ENCODE results near the gene MMP11.

The MMP11 gene

DNA sequence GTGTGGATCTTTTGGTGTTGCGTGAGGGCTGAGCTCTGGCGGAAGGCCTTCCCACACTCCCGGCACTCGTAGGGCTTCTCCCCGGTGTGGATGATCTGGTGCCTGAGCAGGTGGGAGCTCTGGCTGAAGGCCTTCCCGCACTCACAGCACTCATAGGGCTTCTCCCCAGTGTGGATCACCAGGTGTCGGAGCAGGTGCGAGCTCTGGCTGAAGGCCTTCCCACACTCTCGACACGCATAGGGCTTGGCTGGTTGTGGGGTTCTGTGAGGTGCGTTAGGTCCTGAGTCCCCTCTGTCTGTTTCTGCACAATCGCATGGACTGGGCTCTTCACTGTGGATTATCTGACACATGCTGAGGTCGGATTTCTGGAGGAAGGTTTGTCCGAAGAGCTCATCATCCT, 28.2 kb upstream of the MMP11 start:
- TF ChIP-seq, protein P1, sequence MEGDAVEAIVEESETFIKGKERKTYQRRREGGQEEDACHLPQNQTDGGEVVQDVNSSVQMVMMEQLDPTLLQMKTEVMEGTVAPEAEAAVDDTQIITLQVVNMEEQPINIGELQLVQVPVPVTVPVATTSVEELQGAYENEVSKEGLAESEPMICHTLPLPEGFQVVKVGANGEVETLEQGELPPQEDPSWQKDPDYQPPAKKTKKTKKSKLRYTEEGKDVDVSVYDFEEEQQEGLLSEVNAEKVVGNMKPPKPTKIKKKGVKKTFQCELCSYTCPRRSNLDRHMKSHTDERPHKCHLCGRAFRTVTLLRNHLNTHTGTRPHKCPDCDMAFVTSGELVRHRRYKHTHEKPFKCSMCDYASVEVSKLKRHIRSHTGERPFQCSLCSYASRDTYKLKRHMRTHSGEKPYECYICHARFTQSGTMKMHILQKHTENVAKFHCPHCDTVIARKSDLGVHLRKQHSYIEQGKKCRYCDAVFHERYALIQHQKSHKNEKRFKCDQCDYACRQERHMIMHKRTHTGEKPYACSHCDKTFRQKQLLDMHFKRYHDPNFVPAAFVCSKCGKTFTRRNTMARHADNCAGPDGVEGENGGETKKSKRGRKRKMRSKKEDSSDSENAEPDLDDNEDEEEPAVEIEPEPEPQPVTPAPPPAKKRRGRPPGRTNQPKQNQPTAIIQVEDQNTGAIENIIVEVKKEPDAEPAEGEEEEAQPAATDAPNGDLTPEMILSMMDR (IDR thresholded peaks at IDR 0.05; ENCODE audit: low read depth, low read length) = no peak
- DNase-seq (ENCODE audit: low read depth in 2 of 2) = no peak
- H3K4me3 ChIP-seq (replicated peaks in 1 of 2; ENCODE audit: low read depth in 2 of 2, low read length in 2 of 2) = no peak overlapping the region

DNA sequence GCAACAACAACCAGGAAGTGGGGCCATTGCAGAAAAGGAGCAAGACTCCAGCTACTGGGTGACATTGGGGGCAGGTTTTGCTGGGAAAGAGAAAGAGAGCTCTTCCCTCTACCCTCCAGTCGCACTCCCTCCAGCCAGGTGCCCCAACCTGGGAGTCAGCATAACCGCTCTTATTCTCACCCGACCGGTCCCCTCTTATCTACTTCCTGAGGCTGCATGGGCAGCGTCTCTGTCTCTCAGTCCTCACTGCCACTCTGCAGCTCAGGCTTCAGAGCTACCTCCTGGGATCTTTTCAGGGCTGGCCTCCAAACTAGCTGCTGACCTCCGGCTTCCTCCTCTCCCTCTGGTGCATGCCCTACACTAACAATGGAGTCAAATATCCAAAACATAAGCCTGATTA, 26.9 kb upstream of the MMP11 start:
- TF ChIP-seq, protein P1 (IDR thresholded peaks at IDR 0.05; ENCODE audit: low read depth, low read length) = no peak
- DNase-seq (ENCODE audit: low read depth in 2 of 2) = no peak
- no peak overlapping the region for H3K4me3 ChIP-seq (replicated peaks in 1 of 2; ENCODE audit: low read depth in 2 of 2, low read length in 2 of 2)

DNA sequence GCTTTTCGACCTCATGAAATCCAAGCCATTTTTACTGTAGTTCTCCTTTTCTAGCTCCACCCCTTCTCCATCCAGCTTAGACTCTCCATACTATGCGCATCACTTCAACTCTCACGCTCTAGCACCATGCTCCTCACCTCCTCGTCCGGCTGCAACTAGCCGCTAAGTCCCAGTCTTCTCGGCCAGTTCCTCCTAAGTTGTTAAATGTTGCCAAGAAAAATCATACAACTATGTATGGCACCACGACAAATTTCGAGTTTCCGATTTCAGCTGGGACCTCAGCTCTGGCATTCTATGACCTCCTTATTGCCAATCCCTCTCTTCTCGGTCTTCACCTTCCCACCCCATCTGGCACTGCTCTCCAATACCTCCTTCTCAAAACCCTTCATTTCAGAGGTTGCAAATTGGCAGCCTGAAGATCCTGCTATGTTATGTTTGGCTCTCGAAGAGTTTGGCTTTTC, 22.8 kb upstream of the MMP11 start:
- peak overlapping the region; percentile 87 to 93 for H3K4me3 ChIP-seq (replicated peaks in 1 of 2; ENCODE audit: low read depth in 2 of 2, low read length in 2 of 2)
- TF ChIP-seq, protein P1 (IDR thresholded peaks at IDR 0.05; ENCODE audit: low read depth, low read length) = no peak
- peak in 1 of 2 donors; percentile 71 for DNase-seq (ENCODE audit: low read depth in 2 of 2)

DNA sequence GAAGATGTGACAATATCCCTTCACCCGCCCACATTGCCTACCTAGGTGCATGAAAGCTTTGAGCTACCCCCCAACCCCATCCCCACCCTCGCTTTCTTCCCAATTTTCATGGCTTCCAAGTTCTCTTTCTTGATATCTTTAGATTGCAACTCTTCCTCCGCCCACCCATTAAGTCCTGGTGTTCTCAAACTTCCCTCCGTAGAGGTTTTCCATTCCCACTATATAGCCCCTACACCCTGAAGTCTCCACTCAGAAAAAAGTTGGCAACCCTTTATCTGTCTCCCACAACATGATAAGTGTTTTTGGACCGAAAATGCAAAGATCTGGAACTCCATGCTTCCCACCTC, 22.3 kb upstream of the MMP11 start:
- TF ChIP-seq, protein P1 (IDR thresholded peaks at IDR 0.05; ENCODE audit: low read depth, low read length) = no peak

DNA sequence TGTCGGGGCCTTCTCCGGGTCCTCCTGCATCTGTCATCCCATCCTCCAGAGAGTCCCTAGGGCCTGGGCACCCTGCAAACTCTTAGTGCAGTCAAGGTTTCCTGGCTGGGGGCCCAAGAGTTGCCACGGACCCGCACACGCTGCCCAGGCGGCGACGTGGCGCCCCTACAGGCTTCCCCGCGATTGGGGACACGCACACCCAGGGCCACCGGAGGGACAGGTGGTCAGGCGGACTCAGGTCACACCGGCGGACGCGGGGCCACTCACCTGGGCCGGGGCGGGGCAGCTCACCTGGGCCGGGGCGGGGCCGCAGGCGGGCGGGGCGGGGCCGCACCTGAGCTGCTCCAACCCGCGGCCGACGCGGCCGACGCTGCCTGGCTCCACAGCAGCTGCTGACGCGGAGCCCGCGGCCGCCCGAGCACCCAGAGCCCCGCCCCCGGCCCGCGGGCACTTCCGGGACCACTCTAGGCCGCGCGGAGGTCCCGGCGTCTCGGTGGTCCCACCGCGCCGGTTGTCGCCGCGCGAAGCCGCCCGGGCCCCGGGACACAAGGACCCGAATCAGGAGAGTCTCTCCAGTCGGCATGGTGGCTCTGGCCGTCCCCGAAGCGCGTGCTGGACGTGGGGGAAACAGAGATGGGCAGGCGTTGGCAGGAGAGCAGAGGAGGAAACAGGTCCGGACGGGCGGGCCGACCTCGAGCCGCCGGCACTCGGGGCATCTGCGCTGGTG, 21.8 kb upstream of the MMP11 start, which contains the start of gene ZNF70:
ZNF70 (minus strand) TSS at position 399 of the 727 bp plus-strand sequence. CDS start 5,972 bp downstream, outside the sequence.
- TF ChIP-seq, protein P1 (IDR thresholded peaks at IDR 0.05; ENCODE audit: low read depth, low read length) = peak; percentile 13
- peak within 1 kb of the TSS; percentile 87 to 93 for H3K4me3 ChIP-seq (replicated peaks in 1 of 2; ENCODE audit: low read depth in 2 of 2, low read length in 2 of 2)
- peak; percentile 69 to 83 for DNase-seq (ENCODE audit: low read depth in 2 of 2)

More for the DNA sequence above, 22.3 kb upstream of the MMP11 start:
- H3K4me3 ChIP-seq (replicated peaks in 1 of 2; ENCODE audit: low read depth in 2 of 2, low read length in 2 of 2) = peak overlapping the region; percentile 87 to 93
- DNase-seq (ENCODE audit: low read depth in 2 of 2) = no peak

DNA sequence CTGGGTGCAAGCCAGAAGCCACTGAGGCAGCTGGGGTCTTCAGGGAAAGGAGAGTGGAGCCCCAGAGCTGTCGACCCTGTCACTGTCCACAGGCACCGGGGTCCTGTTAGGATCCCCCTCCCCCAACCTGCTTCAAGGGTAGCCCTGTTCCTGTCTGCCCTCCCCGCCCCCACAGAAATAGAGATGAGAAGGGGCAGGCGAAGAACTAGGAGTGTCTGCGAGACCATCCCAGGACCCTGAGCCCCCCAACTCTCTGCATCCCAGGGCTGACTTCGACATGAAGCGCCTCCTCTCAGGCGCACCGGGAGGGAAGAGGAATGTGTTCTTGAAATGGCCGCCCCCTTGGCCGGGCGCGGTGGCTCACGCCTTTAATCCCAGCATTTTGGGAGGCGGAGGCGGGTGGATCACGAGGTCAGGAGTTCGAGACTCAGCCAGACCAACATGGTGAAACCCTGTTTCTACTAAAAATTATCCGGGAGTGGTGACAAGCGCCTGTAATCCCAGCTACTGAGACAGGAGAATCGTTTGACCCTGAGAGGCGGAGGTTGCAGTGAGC, 21.1 kb upstream of the MMP11 start:
- H3K4me3 ChIP-seq (replicated peaks in 1 of 2; ENCODE audit: low read depth in 2 of 2, low read length in 2 of 2) = peak overlapping the region; percentile 66 to 93
- TF ChIP-seq, protein P1 (IDR thresholded peaks at IDR 0.05; ENCODE audit: low read depth, low read length) = no peak

More for the DNA sequence above, 21.1 kb upstream of the MMP11 start:
- peak in 1 of 2 donors; percentile 36 for DNase-seq (ENCODE audit: low read depth in 2 of 2)

All from cardiac fibroblast (primary cell).